B cell (primary cell): ENCODE data around the gene ZCCHC24.

ENCODE experiments used
- EZH2 ChIP-seq: IDR thresholded peaks from 2 replicates; pipeline ENCODE4 v1.6.1; 2012; ENCODE audit warnings: borderline replicate concordance, low read depth, mild to moderate bottlenecking, moderate library complexity, low read length; ENCODE audit not compliant: insufficient read depth, poor library complexity, severe bottlenecking
- TF ChIP-seq, protein P1 (sequence below): fragments of 200-600 bp; IDR thresholded peaks from one replicate; pipeline ENCODE4 v1.8.0; 2022; ENCODE audit warnings: antibody characterized with exemption, mild to moderate bottlenecking

DNA sequence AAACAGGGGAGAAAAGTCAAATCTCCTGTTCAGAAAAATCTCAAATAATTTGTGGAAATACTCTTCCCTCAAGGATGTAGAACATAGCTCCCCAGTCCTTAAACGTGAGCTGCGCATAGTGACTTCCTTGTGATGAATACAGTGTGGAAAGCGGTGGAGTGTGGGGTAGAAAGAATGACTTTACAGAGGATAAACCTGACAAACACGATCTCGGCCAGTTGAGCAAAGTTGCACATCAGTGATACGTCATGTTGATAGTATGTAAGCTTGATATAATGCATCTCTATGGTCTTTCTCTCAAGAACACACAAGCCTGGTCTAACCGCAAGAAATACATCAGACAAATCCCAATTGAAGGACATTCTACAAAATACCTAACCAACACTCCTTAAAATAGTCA is 32.0 kb upstream of the ZCCHC24 start:
- TF ChIP-seq, protein P1, sequence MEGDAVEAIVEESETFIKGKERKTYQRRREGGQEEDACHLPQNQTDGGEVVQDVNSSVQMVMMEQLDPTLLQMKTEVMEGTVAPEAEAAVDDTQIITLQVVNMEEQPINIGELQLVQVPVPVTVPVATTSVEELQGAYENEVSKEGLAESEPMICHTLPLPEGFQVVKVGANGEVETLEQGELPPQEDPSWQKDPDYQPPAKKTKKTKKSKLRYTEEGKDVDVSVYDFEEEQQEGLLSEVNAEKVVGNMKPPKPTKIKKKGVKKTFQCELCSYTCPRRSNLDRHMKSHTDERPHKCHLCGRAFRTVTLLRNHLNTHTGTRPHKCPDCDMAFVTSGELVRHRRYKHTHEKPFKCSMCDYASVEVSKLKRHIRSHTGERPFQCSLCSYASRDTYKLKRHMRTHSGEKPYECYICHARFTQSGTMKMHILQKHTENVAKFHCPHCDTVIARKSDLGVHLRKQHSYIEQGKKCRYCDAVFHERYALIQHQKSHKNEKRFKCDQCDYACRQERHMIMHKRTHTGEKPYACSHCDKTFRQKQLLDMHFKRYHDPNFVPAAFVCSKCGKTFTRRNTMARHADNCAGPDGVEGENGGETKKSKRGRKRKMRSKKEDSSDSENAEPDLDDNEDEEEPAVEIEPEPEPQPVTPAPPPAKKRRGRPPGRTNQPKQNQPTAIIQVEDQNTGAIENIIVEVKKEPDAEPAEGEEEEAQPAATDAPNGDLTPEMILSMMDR = no peak
- no peak for TF ChIP-seq EZH2
